ENCODE results near the gene RAB3D.

DNA sequence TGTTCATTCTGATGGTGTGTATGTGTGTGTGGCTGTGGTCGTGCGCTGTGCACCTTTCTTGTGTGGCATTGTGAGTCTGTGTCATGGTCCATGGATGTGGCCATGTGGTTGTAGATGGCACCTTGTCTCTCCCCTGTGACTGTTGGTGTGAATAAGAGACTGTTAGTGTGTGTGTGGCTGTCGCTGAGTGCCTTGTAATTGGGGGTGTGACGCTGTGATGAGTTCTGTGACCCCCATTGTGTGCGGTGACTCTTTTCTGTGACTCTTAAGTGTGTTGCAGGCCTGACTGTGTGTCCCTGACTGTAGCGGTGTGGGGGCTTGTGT is 16.6 kb upstream of the RAB3D start:
- TF ChIP-seq, protein P1, sequence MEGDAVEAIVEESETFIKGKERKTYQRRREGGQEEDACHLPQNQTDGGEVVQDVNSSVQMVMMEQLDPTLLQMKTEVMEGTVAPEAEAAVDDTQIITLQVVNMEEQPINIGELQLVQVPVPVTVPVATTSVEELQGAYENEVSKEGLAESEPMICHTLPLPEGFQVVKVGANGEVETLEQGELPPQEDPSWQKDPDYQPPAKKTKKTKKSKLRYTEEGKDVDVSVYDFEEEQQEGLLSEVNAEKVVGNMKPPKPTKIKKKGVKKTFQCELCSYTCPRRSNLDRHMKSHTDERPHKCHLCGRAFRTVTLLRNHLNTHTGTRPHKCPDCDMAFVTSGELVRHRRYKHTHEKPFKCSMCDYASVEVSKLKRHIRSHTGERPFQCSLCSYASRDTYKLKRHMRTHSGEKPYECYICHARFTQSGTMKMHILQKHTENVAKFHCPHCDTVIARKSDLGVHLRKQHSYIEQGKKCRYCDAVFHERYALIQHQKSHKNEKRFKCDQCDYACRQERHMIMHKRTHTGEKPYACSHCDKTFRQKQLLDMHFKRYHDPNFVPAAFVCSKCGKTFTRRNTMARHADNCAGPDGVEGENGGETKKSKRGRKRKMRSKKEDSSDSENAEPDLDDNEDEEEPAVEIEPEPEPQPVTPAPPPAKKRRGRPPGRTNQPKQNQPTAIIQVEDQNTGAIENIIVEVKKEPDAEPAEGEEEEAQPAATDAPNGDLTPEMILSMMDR (IDR thresholded peaks at IDR 0.05; ENCODE audit: low read depth, low read length, missing input control) = no peak
- TF ChIP-seq, protein P2, sequence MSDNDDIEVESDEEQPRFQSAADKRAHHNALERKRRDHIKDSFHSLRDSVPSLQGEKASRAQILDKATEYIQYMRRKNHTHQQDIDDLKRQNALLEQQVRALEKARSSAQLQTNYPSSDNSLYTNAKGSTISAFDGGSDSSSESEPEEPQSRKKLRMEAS (IDR thresholded peaks at IDR 0.05) = no peak
- TF ChIP-seq, protein P3, sequence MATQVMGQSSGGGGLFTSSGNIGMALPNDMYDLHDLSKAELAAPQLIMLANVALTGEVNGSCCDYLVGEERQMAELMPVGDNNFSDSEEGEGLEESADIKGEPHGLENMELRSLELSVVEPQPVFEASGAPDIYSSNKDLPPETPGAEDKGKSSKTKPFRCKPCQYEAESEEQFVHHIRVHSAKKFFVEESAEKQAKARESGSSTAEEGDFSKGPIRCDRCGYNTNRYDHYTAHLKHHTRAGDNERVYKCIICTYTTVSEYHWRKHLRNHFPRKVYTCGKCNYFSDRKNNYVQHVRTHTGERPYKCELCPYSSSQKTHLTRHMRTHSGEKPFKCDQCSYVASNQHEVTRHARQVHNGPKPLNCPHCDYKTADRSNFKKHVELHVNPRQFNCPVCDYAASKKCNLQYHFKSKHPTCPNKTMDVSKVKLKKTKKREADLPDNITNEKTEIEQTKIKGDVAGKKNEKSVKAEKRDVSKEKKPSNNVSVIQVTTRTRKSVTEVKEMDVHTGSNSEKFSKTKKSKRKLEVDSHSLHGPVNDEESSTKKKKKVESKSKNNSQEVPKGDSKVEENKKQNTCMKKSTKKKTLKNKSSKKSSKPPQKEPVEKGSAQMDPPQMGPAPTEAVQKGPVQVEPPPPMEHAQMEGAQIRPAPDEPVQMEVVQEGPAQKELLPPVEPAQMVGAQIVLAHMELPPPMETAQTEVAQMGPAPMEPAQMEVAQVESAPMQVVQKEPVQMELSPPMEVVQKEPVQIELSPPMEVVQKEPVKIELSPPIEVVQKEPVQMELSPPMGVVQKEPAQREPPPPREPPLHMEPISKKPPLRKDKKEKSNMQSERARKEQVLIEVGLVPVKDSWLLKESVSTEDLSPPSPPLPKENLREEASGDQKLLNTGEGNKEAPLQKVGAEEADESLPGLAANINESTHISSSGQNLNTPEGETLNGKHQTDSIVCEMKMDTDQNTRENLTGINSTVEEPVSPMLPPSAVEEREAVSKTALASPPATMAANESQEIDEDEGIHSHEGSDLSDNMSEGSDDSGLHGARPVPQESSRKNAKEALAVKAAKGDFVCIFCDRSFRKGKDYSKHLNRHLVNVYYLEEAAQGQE (IDR thresholded peaks at IDR 0.05) = no peak
- TF ChIP-seq RXRA (IDR thresholded peaks at IDR 0.05) (no peak), RAD21 (IDR thresholded peaks at IDR 0.05) (no peak), SP1 (IDR thresholded peaks at IDR 0.05) (no peak), YY1 (IDR thresholded peaks at IDR 0.05) (no peak)
- TF ChIP-seq, protein P4, sequence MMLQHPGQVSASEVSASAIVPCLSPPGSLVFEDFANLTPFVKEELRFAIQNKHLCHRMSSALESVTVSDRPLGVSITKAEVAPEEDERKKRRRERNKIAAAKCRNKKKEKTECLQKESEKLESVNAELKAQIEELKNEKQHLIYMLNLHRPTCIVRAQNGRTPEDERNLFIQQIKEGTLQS (IDR thresholded peaks at IDR 0.05) = no peak

All from liver (tissue), 3 donors.